ENCODE results near the gene TUFT1. TPM values are rescaled to one million over a fixed set of nuclear protein-coding genes. Genes with fewer than 3 reads are reported as not detected.

Gene TUFT1
- 1 to 10 TPM; 7.2 to 9.6 TPM for total RNA-seq
- 1.9 TPM for polyA plus RNA-seq (2013, experiment 1 of 2)
- polyA plus RNA-seq (2013, experiment 2 of 2), result 2.8 TPM
- 3.1 to 41.2 (median 6.9) reads per million in 172 experiments for total RNA-seq

DNA sequence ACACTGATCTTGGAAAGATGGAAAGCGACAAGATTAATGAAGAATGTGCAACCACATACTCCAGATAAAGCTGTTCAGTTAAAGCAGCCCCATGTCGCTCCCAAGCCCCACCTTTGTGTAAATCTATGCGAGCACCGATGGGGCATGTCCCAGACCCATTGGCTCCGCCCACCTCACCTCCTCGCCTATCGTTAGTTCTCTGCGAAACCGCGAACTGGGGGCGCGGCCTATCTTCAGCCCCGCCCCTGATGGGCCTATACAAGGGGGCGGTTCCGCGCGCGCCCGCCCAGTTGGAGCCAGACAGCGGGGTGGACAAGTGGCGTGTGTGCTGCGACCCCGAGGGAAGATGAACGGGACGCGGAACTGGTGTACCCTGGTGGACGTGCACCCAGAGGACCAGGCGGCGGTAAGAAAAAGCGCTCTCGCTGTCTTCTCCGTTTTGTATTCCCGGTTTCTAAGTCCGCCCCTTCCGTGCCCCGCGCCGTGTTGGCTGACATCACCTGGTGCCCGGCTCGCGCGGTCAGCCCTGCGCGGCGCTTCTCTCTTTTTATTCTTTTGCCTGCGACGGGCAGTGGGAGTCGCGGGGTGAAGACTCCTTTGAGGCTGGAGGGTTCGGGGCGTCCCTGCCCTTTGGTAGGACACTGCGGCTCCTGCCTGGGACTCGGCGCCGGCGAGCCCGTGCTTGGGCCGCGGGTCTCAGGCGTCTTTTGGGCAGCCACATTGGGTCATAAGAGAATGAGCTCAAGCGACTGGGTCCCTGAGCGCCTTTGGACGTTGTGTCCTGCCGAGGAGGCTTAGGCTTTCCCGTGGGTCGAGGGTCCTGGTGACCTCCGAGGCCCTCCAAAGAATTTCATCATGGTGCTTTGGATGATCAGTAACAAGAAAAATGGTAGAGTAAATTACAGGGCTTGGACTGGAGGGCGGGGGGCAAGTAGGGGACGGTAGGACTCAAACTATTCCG lies at the start of gene TUFT1:
TUFT1 (plus strand) TSS at position 289 of the 961 bp plus-strand sequence; CDS start at position 347, 58 bp downstream.
- H3K9me3 Mint-ChIP-seq, result no peaks in the 10 kb centered on the region
- peaks cover 25% of the 10 kb centered on the region for H3K4me1 ChIP-seq (ENCODE audit: insufficient read depth, low read length)
- DNase-seq (peak; percentile 88 to 97 (median 93)), ATAC-seq (ENCODE audit: poor library complexity) (peak; percentile 99)
- TF ChIP-seq, protein P1, sequence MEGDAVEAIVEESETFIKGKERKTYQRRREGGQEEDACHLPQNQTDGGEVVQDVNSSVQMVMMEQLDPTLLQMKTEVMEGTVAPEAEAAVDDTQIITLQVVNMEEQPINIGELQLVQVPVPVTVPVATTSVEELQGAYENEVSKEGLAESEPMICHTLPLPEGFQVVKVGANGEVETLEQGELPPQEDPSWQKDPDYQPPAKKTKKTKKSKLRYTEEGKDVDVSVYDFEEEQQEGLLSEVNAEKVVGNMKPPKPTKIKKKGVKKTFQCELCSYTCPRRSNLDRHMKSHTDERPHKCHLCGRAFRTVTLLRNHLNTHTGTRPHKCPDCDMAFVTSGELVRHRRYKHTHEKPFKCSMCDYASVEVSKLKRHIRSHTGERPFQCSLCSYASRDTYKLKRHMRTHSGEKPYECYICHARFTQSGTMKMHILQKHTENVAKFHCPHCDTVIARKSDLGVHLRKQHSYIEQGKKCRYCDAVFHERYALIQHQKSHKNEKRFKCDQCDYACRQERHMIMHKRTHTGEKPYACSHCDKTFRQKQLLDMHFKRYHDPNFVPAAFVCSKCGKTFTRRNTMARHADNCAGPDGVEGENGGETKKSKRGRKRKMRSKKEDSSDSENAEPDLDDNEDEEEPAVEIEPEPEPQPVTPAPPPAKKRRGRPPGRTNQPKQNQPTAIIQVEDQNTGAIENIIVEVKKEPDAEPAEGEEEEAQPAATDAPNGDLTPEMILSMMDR (IDR thresholded peaks at IDR 0.05), result no peak
- H3K36me3 ChIP-seq (ENCODE audit: insufficient read depth, low read length), result no peaks in the 10 kb centered on the region
- peaks cover 8% of the 10 kb centered on the region for H3K36me3 Mint-ChIP-seq (ENCODE audit: low read depth)
- POLR2A ChIA-PET, result interaction anchor here (0.8 to 2.1 kb wide), 4 partner anchors 9 to 223 kb away, joined by 3 to 7 read pairs (median 4); partner anchors contain the start of genes CGN, MRPL9 and SNX27
- H3K27me3 ChIP-seq (ENCODE audit: control insufficient read depth in 1 of 2, insufficient read depth in 2 of 2, low read length in 2 of 2), result no peaks in the 10 kb centered on the region
- no peaks in the 10 kb centered on the region for H3K27me3 Mint-ChIP-seq
- peak within 1 kb of the TSS; percentile 73 for H3K4me3 ChIP-seq (ENCODE audit: low read length)
- peak within 1 kb of the TSS in 1 of 2 donors; percentile 10 for H3K27ac ChIP-seq (ENCODE audit: low read depth in 1 of 2, low read length in 2 of 2)
- peak within 1 kb of the TSS; percentile 86 for H3K27ac Mint-ChIP-seq
- CTCF ChIA-PET, result interaction anchor here (0.5 to 1.1 kb wide), 2 partner anchors 95 to 96 kb away, joined by 4 read pairs; no protein-coding TSS in a partner anchor
- intact Hi-C loops (cut with DNase I, micrococcal nuclease), result loop anchor here (2.0 kb wide), 3 partner anchors 30 to 98 kb away; partner anchors contain the start of gene CGN (in 1 of the 2)
- H3K4me1 Mint-ChIP-seq (ENCODE audit: low read depth), result peaks cover 24% of the 10 kb centered on the region
- H3K4me3 Mint-ChIP-seq, result peak within 1 kb of the TSS; percentile 97
- no peaks in the 10 kb centered on the region for H3K9me3 ChIP-seq (ENCODE audit: control insufficient read depth in 1 of 2, insufficient read depth in 1 of 2, low read length in 2 of 2)

- ChIA-PET CTCF (no interaction called here), POLR2A (no interaction called here)
- Histone ChIP-seq H3K27ac (ENCODE audit: low read depth in 1 of 2, low read length in 2 of 2) (no peak overlapping the region), H3K4me3 (ENCODE audit: low read length) (no peak overlapping the region), H3K36me3 (ENCODE audit: insufficient read depth, low read length) (no peaks in the 10 kb centered on the region), H3K9me3 (ENCODE audit: control insufficient read depth in 1 of 2, insufficient read depth in 1 of 2, low read length in 2 of 2) (no peaks in the 10 kb centered on the region), H3K27me3 (ENCODE audit: control insufficient read depth in 1 of 2, insufficient read depth in 2 of 2, low read length in 2 of 2) (no peaks in the 10 kb centered on the region), H3K4me1 (ENCODE audit: insufficient read depth, low read length) (no peaks in the 10 kb centered on the region)
- no peak for DNase-seq
- TF ChIP-seq, protein P1 (IDR thresholded peaks at IDR 0.05), result no peak
- Mint-ChIP-seq H3K36me3 (ENCODE audit: low read depth) (no peaks in the 10 kb centered on the region), H3K4me1 (ENCODE audit: low read depth) (no peaks in the 10 kb centered on the region), H3K9me3 (no peaks in the 10 kb centered on the region), H3K4me3 (no peak overlapping the region), H3K27me3 (no peaks in the 10 kb centered on the region), H3K27ac (no peak overlapping the region)
- intact Hi-C loops (cut with DNase I, micrococcal nuclease), result no loop called here
- no peak for ATAC-seq (ENCODE audit: poor library complexity)
Observed at GRCh38 chr1:151491641-151492040, 48.5 kb upstream of the TUFT1 start.

- CTCF ChIA-PET, result no interaction called here
- Histone ChIP-seq H3K36me3 (ENCODE audit: insufficient read depth, low read length) (no peaks in the 10 kb centered on the region), H3K27ac (ENCODE audit: low read depth in 1 of 2, low read length in 2 of 2) (no peak overlapping the region), H3K4me1 (ENCODE audit: insufficient read depth, low read length) (no peaks in the 10 kb centered on the region), H3K27me3 (ENCODE audit: control insufficient read depth in 1 of 2, insufficient read depth in 2 of 2, low read length in 2 of 2) (no peaks in the 10 kb centered on the region), H3K4me3 (ENCODE audit: low read length) (no peak overlapping the region), H3K9me3 (ENCODE audit: control insufficient read depth in 1 of 2, insufficient read depth in 1 of 2, low read length in 2 of 2) (no peaks in the 10 kb centered on the region)
- TF ChIP-seq, protein P1 (IDR thresholded peaks at IDR 0.05), result no peak
- DNase-seq (no peak), ATAC-seq (ENCODE audit: poor library complexity) (no peak)
- Mint-ChIP-seq H3K4me3 (no peak overlapping the region), H3K9me3 (no peaks in the 10 kb centered on the region), H3K27me3 (no peaks in the 10 kb centered on the region), H3K36me3 (ENCODE audit: low read depth) (no peaks in the 10 kb centered on the region), H3K27ac (no peak overlapping the region), H3K4me1 (ENCODE audit: low read depth) (no peaks in the 10 kb centered on the region)
- intact Hi-C loops (cut with DNase I, micrococcal nuclease), result no loop called here
- POLR2A ChIA-PET, result no interaction called here
Observed at GRCh38 chr1:151492120-151492519, 48.0 kb upstream of the TUFT1 start.
